ENCODE results near the gene WDR88. TPM values are rescaled to one million over a fixed set of nuclear protein-coding genes. Genes with fewer than 3 reads are reported as not detected.

WDR88 gene
- total and polyA plus RNA-seq, 4 donors: 0.08 TPM; not detected in 2

GRCh38 chr19:33132425-33132824 lies 511 bp downstream of the WDR88 start:
- DNase-seq (ENCODE audit: low spot score): no peak
- H3K27me3 ChIP-seq (ENCODE audit: control insufficient read depth in 4 of 4, insufficient read depth in 4 of 4, low read length in 3 of 4): no peaks in the 10 kb centered on the region
- no peaks in the 10 kb centered on the region for H3K9me3 ChIP-seq (ENCODE audit: control insufficient read depth in 4 of 4, low read length in 3 of 4)
- H3K4me1 ChIP-seq (ENCODE audit: control insufficient read depth in 4 of 4, insufficient read depth in 4 of 4, low read length in 3 of 4): peaks cover 0 to 5% (median 0%) of the 10 kb centered on the region in 4 donors
- TF ChIP-seq TAF1 (conservative IDR thresholded peaks at IDR 0.05): no peak
- no peak for TF ChIP-seq FOXA2 (IDR thresholded peaks at IDR 0.05)
- TF ChIP-seq, protein P1, sequence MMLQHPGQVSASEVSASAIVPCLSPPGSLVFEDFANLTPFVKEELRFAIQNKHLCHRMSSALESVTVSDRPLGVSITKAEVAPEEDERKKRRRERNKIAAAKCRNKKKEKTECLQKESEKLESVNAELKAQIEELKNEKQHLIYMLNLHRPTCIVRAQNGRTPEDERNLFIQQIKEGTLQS (IDR thresholded peaks at IDR 0.05): no peak
- TF ChIP-seq, protein P2, sequence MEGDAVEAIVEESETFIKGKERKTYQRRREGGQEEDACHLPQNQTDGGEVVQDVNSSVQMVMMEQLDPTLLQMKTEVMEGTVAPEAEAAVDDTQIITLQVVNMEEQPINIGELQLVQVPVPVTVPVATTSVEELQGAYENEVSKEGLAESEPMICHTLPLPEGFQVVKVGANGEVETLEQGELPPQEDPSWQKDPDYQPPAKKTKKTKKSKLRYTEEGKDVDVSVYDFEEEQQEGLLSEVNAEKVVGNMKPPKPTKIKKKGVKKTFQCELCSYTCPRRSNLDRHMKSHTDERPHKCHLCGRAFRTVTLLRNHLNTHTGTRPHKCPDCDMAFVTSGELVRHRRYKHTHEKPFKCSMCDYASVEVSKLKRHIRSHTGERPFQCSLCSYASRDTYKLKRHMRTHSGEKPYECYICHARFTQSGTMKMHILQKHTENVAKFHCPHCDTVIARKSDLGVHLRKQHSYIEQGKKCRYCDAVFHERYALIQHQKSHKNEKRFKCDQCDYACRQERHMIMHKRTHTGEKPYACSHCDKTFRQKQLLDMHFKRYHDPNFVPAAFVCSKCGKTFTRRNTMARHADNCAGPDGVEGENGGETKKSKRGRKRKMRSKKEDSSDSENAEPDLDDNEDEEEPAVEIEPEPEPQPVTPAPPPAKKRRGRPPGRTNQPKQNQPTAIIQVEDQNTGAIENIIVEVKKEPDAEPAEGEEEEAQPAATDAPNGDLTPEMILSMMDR (IDR thresholded peaks at IDR 0.05; ENCODE audit: low read depth, low read length, missing input control): no peak
- TF ChIP-seq HNF4G (IDR thresholded peaks at IDR 0.05): no peak
- TF ChIP-seq, protein P3, sequence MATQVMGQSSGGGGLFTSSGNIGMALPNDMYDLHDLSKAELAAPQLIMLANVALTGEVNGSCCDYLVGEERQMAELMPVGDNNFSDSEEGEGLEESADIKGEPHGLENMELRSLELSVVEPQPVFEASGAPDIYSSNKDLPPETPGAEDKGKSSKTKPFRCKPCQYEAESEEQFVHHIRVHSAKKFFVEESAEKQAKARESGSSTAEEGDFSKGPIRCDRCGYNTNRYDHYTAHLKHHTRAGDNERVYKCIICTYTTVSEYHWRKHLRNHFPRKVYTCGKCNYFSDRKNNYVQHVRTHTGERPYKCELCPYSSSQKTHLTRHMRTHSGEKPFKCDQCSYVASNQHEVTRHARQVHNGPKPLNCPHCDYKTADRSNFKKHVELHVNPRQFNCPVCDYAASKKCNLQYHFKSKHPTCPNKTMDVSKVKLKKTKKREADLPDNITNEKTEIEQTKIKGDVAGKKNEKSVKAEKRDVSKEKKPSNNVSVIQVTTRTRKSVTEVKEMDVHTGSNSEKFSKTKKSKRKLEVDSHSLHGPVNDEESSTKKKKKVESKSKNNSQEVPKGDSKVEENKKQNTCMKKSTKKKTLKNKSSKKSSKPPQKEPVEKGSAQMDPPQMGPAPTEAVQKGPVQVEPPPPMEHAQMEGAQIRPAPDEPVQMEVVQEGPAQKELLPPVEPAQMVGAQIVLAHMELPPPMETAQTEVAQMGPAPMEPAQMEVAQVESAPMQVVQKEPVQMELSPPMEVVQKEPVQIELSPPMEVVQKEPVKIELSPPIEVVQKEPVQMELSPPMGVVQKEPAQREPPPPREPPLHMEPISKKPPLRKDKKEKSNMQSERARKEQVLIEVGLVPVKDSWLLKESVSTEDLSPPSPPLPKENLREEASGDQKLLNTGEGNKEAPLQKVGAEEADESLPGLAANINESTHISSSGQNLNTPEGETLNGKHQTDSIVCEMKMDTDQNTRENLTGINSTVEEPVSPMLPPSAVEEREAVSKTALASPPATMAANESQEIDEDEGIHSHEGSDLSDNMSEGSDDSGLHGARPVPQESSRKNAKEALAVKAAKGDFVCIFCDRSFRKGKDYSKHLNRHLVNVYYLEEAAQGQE (IDR thresholded peaks at IDR 0.05): no peak
- TF ChIP-seq, protein P4, sequence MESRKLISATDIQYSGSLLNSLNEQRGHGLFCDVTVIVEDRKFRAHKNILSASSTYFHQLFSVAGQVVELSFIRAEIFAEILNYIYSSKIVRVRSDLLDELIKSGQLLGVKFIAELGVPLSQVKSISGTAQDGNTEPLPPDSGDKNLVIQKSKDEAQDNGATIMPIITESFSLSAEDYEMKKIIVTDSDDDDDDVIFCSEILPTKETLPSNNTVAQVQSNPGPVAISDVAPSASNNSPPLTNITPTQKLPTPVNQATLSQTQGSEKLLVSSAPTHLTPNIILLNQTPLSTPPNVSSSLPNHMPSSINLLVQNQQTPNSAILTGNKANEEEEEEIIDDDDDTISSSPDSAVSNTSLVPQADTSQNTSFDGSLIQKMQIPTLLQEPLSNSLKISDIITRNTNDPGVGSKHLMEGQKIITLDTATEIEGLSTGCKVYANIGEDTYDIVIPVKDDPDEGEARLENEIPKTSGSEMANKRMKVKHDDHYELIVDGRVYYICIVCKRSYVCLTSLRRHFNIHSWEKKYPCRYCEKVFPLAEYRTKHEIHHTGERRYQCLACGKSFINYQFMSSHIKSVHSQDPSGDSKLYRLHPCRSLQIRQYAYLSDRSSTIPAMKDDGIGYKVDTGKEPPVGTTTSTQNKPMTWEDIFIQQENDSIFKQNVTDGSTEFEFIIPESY (IDR thresholded peaks at IDR 0.05): no peak
- no peak for TF ChIP-seq NR2F2 (IDR thresholded peaks at IDR 0.05)
- no peak for TF ChIP-seq FOXA1 (IDR thresholded peaks at IDR 0.05)
- TF ChIP-seq RAD21 (IDR thresholded peaks at IDR 0.05): no peak
- TF ChIP-seq YY1 (IDR thresholded peaks at IDR 0.05): no peak
- TF ChIP-seq HNF4A (conservative IDR thresholded peaks at IDR 0.05): no peak
- TF ChIP-seq RXRA (IDR thresholded peaks at IDR 0.05): no peak
- no peak for TF ChIP-seq GABPA (IDR thresholded peaks at IDR 0.05 in 1 of 2, conservative IDR thresholded peaks at IDR 0.05 in 1 of 2)
- no peak overlapping the region for H3K4me3 ChIP-seq (ENCODE audit: low read depth in 1 of 3, low read length in 3 of 3)
- no peak overlapping the region for H3K27ac ChIP-seq (ENCODE audit: low read depth in 1 of 2, low read length in 2 of 2)
- no peak overlapping the region for H3K9ac ChIP-seq (ENCODE audit: low read depth in 1 of 2, low read length in 2 of 2)
- H3K36me3 ChIP-seq (ENCODE audit: control insufficient read depth in 4 of 4, insufficient read depth in 3 of 4, low read depth in 1 of 4, low read length in 3 of 4): peaks cover 2 to 14% (median 11%) of the 10 kb centered on the region in 4 donors
- 93% methylated on average over 15 of the region's 15 CpGs for WGBS

DNA sequence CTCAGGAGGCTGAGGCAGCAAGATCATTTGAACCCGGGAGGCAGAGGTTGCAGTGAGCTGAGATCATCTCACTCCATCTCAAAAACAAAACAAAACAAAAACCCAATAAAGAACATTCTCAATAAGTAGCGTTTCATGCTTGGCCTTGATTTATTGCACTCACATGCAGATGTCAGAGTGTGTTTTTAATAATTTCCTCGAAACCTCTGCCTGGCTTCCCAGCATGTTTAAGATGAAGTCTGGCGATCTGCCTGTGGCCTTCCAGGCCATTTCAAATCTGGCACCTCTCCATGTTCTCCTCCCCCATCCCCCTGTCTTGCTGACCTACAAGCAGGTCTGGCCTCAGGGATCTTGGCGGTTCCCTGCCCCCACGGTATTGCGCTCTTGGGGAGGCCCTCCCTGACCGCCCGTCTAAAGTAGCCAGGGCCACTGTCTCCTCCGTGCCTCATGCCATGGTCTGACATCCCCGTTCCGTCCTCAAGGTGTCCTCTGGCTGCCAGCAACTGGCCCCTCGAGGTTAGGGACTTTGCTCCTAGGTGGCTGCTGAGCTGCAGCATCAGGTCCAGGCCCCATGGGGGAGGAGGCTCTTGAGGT lies 1.6 kb downstream of the WDR88 start:
- TF ChIP-seq HNF4A (conservative IDR thresholded peaks at IDR 0.05): peak in 1 of 2 donors; percentile 43
- no peak for TF ChIP-seq YY1 (IDR thresholded peaks at IDR 0.05)
- no peak for TF ChIP-seq RXRA (IDR thresholded peaks at IDR 0.05)
- Histone ChIP-seq H3K36me3 (ENCODE audit: control insufficient read depth in 4 of 4, insufficient read depth in 3 of 4, low read depth in 1 of 4, low read length in 3 of 4) (peaks cover 2 to 13% (median 9%) of the 10 kb centered on the region in 4 donors), H3K9ac (ENCODE audit: low read depth in 1 of 2, low read length in 2 of 2) (no peak overlapping the region), H3K9me3 (ENCODE audit: control insufficient read depth in 4 of 4, low read length in 3 of 4) (no peaks in the 10 kb centered on the region), H3K27ac (ENCODE audit: low read depth in 1 of 2, low read length in 2 of 2) (no peak overlapping the region), H3K27me3 (ENCODE audit: control insufficient read depth in 4 of 4, insufficient read depth in 4 of 4, low read length in 3 of 4) (no peaks in the 10 kb centered on the region), H3K4me1 (ENCODE audit: control insufficient read depth in 4 of 4, insufficient read depth in 4 of 4, low read length in 3 of 4) (peaks cover 0 to 5% (median 0%) of the 10 kb centered on the region in 4 donors), H3K4me3 (ENCODE audit: low read depth in 1 of 3, low read length in 3 of 3) (no peak overlapping the region)
- 56% methylated on average over 13 of the region's 13 CpGs for WGBS
- DNase-seq (ENCODE audit: low spot score): no peak
